ENCODE measurements around the gene NPAS2. TPM values are rescaled to one million over a fixed set of nuclear protein-coding genes. Genes with fewer than 3 reads are reported as not detected.

The NPAS2 gene
- polyA plus RNA-seq, 1 of the 3 experiments (the other 2 are of a cell fraction): 58.5 TPM

DNA sequence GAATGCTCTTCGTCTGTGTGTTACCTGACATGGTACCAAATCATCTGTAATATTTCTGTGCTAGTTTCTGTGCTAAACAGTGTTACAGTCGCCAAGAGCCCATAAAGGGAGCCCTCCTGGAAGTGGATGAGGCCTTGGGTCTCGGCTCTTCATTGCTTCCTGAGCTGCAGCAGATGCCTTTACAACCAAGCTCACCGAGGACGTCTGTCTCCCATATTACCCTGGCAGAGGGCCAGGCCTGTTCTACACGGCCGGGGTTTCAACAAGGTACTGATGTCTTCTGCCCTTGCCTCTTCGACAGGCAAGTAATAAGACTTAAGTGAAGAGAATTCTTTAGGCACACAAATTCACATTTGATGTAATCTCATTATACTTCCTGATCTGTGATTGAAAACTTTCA lies 199.0 kb downstream of the NPAS2 start:
- H3F3A ChIP-seq (replicated peaks; ENCODE audit: insufficient read depth): peaks cover 5% of the 10 kb centered on the region
- H3K79me2 ChIP-seq (ENCODE audit: insufficient read depth): no peaks in the 10 kb centered on the region
- peaks cover 23 to 37% of the 10 kb centered on the region in 2 experiments for H3K36me3 ChIP-seq (replicated peaks in 1 of 2; ENCODE audit: control insufficient read depth in 1 of 2, insufficient read depth in 2 of 2, low read length in 1 of 2)
- CTCF ChIA-PET: interaction anchor here (0.7 to 2.4 kb wide), 6 partner anchors 143 to 214 kb away, joined by 3 to 8 read pairs (median 4); no protein-coding TSS in a partner anchor
- peaks cover 0 to 2% of the 10 kb centered on the region in 2 experiments; a peak in 1 of 4 replicates for H3K4me1 ChIP-seq (ENCODE audit: control insufficient read depth in 1 of 2, insufficient read depth in 2 of 2, low read depth in 1 of 2, low read length in 1 of 2)
- no peak overlapping the region for H3K9ac ChIP-seq
- no peaks in the 10 kb centered on the region for H4K20me1 ChIP-seq (ENCODE audit: insufficient read depth)
- POLR2A ChIA-PET: no interaction called here
- H3K4me2 ChIP-seq: no peak overlapping the region
- no peak overlapping the region for H2AFZ ChIP-seq (ENCODE audit: low read depth)
- no peaks in the 10 kb centered on the region for H3K27me3 ChIP-seq (ENCODE audit: insufficient read depth)
- H3K9me2 ChIP-seq: no peaks in the 10 kb centered on the region
- peak overlapping the region in 1 of 2 experiments; percentile 11; a peak in 1 of 4 replicates for H3K27ac ChIP-seq (ENCODE audit: low read depth in 2 of 2, low read length in 1 of 2)
- no peaks in the 10 kb centered on the region for H3K9me3 ChIP-seq
- 65% methylated on average over 8 of the region's 8 CpGs for WGBS (ENCODE audit: low lambda C conversion rate)
- DNase-seq: no peak
- no peak overlapping the region for H3K4me3 ChIP-seq (ENCODE audit: low read depth in 2 of 2, low read length in 1 of 2)
- TF ChIP-seq YY1 (IDR thresholded peaks at IDR 0.05; ENCODE audit: low read depth) (no peak), EP300 (IDR thresholded peaks at IDR 0.05; ENCODE audit: borderline replicate concordance in 1 of 2, low read depth in 1 of 2, low read length in 1 of 2) (no peak), NFIC (IDR thresholded peaks at IDR 0.05; ENCODE audit: borderline replicate concordance) (no peak), RAD21 (IDR thresholded peaks at IDR 0.05; ENCODE audit: low read length) (no peak), MXI1 (IDR thresholded peaks at IDR 0.05; ENCODE audit: low read depth, low read length) (no peak), ELF1 (IDR thresholded peaks at IDR 0.05) (no peak), RXRA (IDR thresholded peaks at IDR 0.05; ENCODE audit: borderline replicate concordance, low read depth) (no peak), TEAD4 (IDR thresholded peaks at IDR 0.05; ENCODE audit: borderline replicate concordance, insufficient read depth) (no peak)
- TF ChIP-seq, protein P1, sequence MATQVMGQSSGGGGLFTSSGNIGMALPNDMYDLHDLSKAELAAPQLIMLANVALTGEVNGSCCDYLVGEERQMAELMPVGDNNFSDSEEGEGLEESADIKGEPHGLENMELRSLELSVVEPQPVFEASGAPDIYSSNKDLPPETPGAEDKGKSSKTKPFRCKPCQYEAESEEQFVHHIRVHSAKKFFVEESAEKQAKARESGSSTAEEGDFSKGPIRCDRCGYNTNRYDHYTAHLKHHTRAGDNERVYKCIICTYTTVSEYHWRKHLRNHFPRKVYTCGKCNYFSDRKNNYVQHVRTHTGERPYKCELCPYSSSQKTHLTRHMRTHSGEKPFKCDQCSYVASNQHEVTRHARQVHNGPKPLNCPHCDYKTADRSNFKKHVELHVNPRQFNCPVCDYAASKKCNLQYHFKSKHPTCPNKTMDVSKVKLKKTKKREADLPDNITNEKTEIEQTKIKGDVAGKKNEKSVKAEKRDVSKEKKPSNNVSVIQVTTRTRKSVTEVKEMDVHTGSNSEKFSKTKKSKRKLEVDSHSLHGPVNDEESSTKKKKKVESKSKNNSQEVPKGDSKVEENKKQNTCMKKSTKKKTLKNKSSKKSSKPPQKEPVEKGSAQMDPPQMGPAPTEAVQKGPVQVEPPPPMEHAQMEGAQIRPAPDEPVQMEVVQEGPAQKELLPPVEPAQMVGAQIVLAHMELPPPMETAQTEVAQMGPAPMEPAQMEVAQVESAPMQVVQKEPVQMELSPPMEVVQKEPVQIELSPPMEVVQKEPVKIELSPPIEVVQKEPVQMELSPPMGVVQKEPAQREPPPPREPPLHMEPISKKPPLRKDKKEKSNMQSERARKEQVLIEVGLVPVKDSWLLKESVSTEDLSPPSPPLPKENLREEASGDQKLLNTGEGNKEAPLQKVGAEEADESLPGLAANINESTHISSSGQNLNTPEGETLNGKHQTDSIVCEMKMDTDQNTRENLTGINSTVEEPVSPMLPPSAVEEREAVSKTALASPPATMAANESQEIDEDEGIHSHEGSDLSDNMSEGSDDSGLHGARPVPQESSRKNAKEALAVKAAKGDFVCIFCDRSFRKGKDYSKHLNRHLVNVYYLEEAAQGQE (IDR thresholded peaks at IDR 0.05; ENCODE audit: low read depth, low read length): no peak
- TF ChIP-seq, protein P2, sequence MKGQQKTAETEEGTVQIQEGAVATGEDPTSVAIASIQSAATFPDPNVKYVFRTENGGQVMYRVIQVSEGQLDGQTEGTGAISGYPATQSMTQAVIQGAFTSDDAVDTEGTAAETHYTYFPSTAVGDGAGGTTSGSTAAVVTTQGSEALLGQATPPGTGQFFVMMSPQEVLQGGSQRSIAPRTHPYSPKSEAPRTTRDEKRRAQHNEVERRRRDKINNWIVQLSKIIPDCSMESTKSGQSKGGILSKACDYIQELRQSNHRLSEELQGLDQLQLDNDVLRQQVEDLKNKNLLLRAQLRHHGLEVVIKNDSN (IDR thresholded peaks at IDR 0.05; ENCODE audit: borderline replicate concordance, low read depth): no peak
- TF ChIP-seq, protein P3, sequence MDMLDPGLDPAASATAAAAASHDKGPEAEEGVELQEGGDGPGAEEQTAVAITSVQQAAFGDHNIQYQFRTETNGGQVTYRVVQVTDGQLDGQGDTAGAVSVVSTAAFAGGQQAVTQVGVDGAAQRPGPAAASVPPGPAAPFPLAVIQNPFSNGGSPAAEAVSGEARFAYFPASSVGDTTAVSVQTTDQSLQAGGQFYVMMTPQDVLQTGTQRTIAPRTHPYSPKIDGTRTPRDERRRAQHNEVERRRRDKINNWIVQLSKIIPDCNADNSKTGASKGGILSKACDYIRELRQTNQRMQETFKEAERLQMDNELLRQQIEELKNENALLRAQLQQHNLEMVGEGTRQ (IDR thresholded peaks at IDR 0.05; ENCODE audit: borderline replicate concordance, low read depth, low read length): no peak

DNA sequence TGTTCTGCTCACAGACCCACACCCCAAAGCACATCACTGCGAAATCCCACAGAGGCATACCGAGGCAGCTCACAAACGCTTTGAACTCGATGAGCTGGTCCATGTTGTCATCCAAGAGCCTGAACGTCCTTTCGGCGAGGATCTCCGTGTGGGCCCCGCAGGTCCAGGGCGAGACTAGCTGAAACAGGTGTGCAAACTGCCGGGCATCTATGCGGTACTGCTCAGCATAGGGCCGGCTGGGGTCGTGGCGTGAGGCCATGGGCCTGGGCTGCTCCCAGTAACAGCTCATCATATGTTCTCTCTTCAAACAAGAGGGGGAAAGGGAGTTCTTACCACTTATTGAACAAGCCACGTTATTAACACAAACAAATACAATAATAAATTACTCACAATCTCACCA lies 202.3 kb downstream of the NPAS2 start:
- Histone ChIP-seq H2AFZ (ENCODE audit: low read depth) (no peak overlapping the region), H3F3A (replicated peaks; ENCODE audit: insufficient read depth) (no peaks in the 10 kb centered on the region), H3K4me3 (ENCODE audit: low read depth in 2 of 2, low read length in 1 of 2) (no peak overlapping the region), H3K9me3 (no peaks in the 10 kb centered on the region), H3K79me2 (ENCODE audit: insufficient read depth) (no peaks in the 10 kb centered on the region), H3K4me1 (ENCODE audit: control insufficient read depth in 1 of 2, insufficient read depth in 2 of 2, low read depth in 1 of 2, low read length in 1 of 2) (peaks cover 0 to 2% of the 10 kb centered on the region in 2 experiments; a peak in 1 of 4 replicates), H3K4me2 (no peak overlapping the region), H3K27ac (ENCODE audit: low read depth in 2 of 2, low read length in 1 of 2) (no peak overlapping the region), H3K36me3 (replicated peaks in 1 of 2; ENCODE audit: control insufficient read depth in 1 of 2, insufficient read depth in 2 of 2, low read length in 1 of 2) (peaks cover 13 to 32% of the 10 kb centered on the region in 2 experiments), H3K9ac (no peak overlapping the region), H3K9me2 (no peaks in the 10 kb centered on the region), H4K20me1 (ENCODE audit: insufficient read depth) (no peaks in the 10 kb centered on the region), H3K27me3 (ENCODE audit: insufficient read depth) (no peaks in the 10 kb centered on the region)
- ChIA-PET CTCF (interaction anchor here (0.7 to 1.6 kb wide), 6 partner anchors 9 to 365 kb away, joined by 3 to 7 read pairs (median 4); partner anchors contain the start of gene CREG2), POLR2A (no interaction called here)
- no peak for DNase-seq
- 91% methylated on average over 7 of the region's 16 CpGs for WGBS (ENCODE audit: low lambda C conversion rate)
- no peak for TF ChIP-seq NRF1 (IDR thresholded peaks at IDR 0.05; ENCODE audit: low read depth, low read length)
- TF ChIP-seq TEAD4 (IDR thresholded peaks at IDR 0.05; ENCODE audit: borderline replicate concordance, insufficient read depth): no peak
- no peak for TF ChIP-seq RXRA (IDR thresholded peaks at IDR 0.05; ENCODE audit: borderline replicate concordance, low read depth)
- TF ChIP-seq CHD2 (IDR thresholded peaks at IDR 0.05; ENCODE audit: low read length, partially characterized antibody): no peak
- TF ChIP-seq, protein P4, sequence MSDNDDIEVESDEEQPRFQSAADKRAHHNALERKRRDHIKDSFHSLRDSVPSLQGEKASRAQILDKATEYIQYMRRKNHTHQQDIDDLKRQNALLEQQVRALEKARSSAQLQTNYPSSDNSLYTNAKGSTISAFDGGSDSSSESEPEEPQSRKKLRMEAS (IDR thresholded peaks at IDR 0.05; ENCODE audit: low read depth): no peak
- TF ChIP-seq TAF1 (IDR thresholded peaks at IDR 0.05; ENCODE audit: borderline replicate concordance, low read depth, low read length): no peak
- no peak for TF ChIP-seq EP300 (IDR thresholded peaks at IDR 0.05; ENCODE audit: borderline replicate concordance in 1 of 2, low read depth in 1 of 2, low read length in 1 of 2)
- TF ChIP-seq GATA2 (CRISPR knock-in tag; IDR thresholded peaks at IDR 0.05): no peak
- TF ChIP-seq, protein P5, sequence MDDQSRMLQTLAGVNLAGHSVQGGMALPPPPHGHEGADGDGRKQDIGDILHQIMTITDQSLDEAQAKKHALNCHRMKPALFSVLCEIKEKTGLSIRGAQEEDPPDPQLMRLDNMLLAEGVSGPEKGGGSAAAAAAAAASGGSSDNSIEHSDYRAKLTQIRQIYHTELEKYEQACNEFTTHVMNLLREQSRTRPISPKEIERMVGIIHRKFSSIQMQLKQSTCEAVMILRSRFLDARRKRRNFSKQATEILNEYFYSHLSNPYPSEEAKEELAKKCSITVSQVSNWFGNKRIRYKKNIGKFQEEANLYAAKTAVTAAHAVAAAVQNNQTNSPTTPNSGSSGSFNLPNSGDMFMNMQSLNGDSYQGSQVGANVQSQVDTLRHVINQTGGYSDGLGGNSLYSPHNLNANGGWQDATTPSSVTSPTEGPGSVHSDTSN (IDR thresholded peaks at IDR 0.05): no peak
- TF ChIP-seq FOXJ3 (CRISPR knock-in tag; IDR thresholded peaks at IDR 0.05): no peak
- TF ChIP-seq GABPA (IDR thresholded peaks at IDR 0.05; ENCODE audit: low read depth): no peak
- no peak for TF ChIP-seq POLR2AphosphoS5 (IDR thresholded peaks at IDR 0.05; ENCODE audit: low read depth, low read length)
- no peak for TF ChIP-seq RAD21 (IDR thresholded peaks at IDR 0.05; ENCODE audit: low read length)
- TF ChIP-seq MXI1 (IDR thresholded peaks at IDR 0.05; ENCODE audit: low read depth, low read length): no peak
- TF ChIP-seq NFIC (IDR thresholded peaks at IDR 0.05; ENCODE audit: borderline replicate concordance): no peak

Data from SK-N-SH (cell line).